Stimulated activated CD4-positive, alpha-beta T cell treated with anti-CD3 and anti-CD28 coated beads, Interleukin-2, amount 100 ng/mL, for 4 hours (primary cell): Measurements from ENCODE around the gene MAP3K14.

Source experiments
- DNase-seq: peaks from one replicate; pipeline ENCODE4 v3.0.0-alpha.2; 2020; ENCODE audit warnings: low read depth

The MAP3K14 gene

GRCh38 chr17:45234641-45235415 is 82.0 kb downstream of the MAP3K14 start:
- DNase-seq: no peak

- no peak for DNase-seq
These were observed 83.3 kb downstream of the MAP3K14 start for GRCh38 chr17:45233423-45233924.

- no peak for DNase-seq
These were observed 84.1 kb downstream of the MAP3K14 start for GRCh38 chr17:45232514-45233422.

GRCh38 chr17:45231481-45232116 is 85.2 kb downstream of the MAP3K14 start:
- DNase-seq: no peak

- no peak for DNase-seq
These were observed 85.9 kb downstream of the MAP3K14 start for GRCh38 chr17:45230787-45231480.

- DNase-seq: no peak
These were observed 86.4 kb downstream of the MAP3K14 start for GRCh38 chr17:45230410-45230786.

GRCh38 chr17:45229681-45230409 is 87.0 kb downstream of the MAP3K14 start:
- no peak for DNase-seq

GRCh38 chr17:45228763-45229539 is 87.9 kb downstream of the MAP3K14 start:
- DNase-seq: peak; percentile 67

- no peak for DNase-seq
These were observed 88.7 kb downstream of the MAP3K14 start for GRCh38 chr17:45227926-45228762.

GRCh38 chr17:45227101-45227925 is 89.5 kb downstream of the MAP3K14 start:
- no peak for DNase-seq

GRCh38 chr17:45226576-45226975 is 90.2 kb downstream of the MAP3K14 start:
- no peak for DNase-seq

GRCh38 chr17:45225964-45226530 is 90.8 kb downstream of the MAP3K14 start:
- DNase-seq: peak; percentile 95

GRCh38 chr17:45225051-45225700 is 91.6 kb downstream of the MAP3K14 start:
- no peak for DNase-seq

GRCh38 chr17:45224671-45225050 is 92.2 kb downstream of the MAP3K14 start:
- DNase-seq: no peak

GRCh38 chr17:45223539-45224528 is 93.0 kb downstream of the MAP3K14 start:
- DNase-seq: no peak

- DNase-seq: no peak
These were observed 93.8 kb downstream of the MAP3K14 start for GRCh38 chr17:45222996-45223538.
